OCI-LY3 (cell line): ENCODE results near the gene RBM8A.

Experiments
- H2AFZ ChIP-seq: fragments of 200-600, 300-600 bp; shearing (Covaris generic); 2 replicates; pipeline ENCODE4 v1.6.0; 2014; ENCODE audit warnings: antibody characterized with exemption, low read depth, low read length
- H3K27ac ChIP-seq: fragments of 200-600, 300-600 bp; sonication (generic); 2 replicates; pipeline ENCODE4 v1.5.1; 2014; ENCODE audit warnings: mild to moderate bottlenecking, low read length, moderate library complexity, mixed read lengths
- H3K27me3 ChIP-seq: fragments of 200-600, 300-600 bp; sonication (generic); 2 replicates; pipeline ENCODE4 v1.6.1; 2014; ENCODE audit warnings: low read depth, low read length, mixed read lengths
- H3K36me3 ChIP-seq: fragments of 200-600, 300-600 bp; sonication (generic); replicated peaks from 2 replicates; pipeline ENCODE3; 2014; ENCODE audit warnings: low read depth, low read length, mixed read lengths
- H3K4me1 ChIP-seq: fragments of 300-600, 200-600 bp; sonication (generic); 2 replicates; pipeline ENCODE4 v1.6.1; 2014; ENCODE audit warnings: low read length, mixed read lengths
- H3K4me2 ChIP-seq: fragments of 200-600, 300-600 bp; sonication (generic); 2 replicates; pipeline ENCODE4 v1.6.1; 2014; ENCODE audit warnings: low read length, mixed read lengths
- H3K4me3 ChIP-seq: fragments of 300-600, 200-600 bp; sonication (generic); 2 replicates; pipeline ENCODE4 v1.5.1; 2014; ENCODE audit warnings: antibody characterized with exemption, mild to moderate bottlenecking, low read length, moderate library complexity
- H3K79me2 ChIP-seq: fragments of 300-600, 200-600 bp; shearing (Covaris generic); 2 replicates; pipeline ENCODE4 v1.6.1; 2014; ENCODE audit warnings: mild to moderate bottlenecking, low read length, mixed read lengths
- H3K9ac ChIP-seq: fragments of 300-600, 200-600 bp; shearing (Covaris generic); 2 replicates; pipeline ENCODE4 v1.6.0; 2014; ENCODE audit warnings: mild to moderate bottlenecking, low read length, moderate library complexity
- H3K9me3 ChIP-seq: fragments of 200-600, 300-600 bp; shearing (Covaris generic); 2 replicates; pipeline ENCODE4 v1.6.1; 2014; ENCODE audit warnings: low read length, mixed read lengths; ENCODE audit not compliant: insufficient read depth
- H4K20me1 ChIP-seq: fragments of 200-600, 300-600 bp; sonication (generic); 2 replicates; pipeline ENCODE4 v1.6.1; 2016; ENCODE audit warnings: low read length, mixed read lengths; ENCODE audit not compliant: insufficient read depth
- EZH2phosphoT487 ChIP-seq: fragments of 200-600 bp; shearing (Covaris generic); IDR thresholded peaks from 2 replicates; pipeline ENCODE4 v1.6.1; 2018; ENCODE audit warnings: antibody characterized with exemption, mixed run types, low read depth
- TF ChIP-seq, protein P1 (sequence below): fragments of 200-600, 300-600 bp; sonication (generic); IDR thresholded peaks from 2 replicates; pipeline ENCODE4 v1.5.1; 2014; ENCODE audit warnings: antibody characterized with exemption, low read length, low read depth

RBM8A gene

DNA sequence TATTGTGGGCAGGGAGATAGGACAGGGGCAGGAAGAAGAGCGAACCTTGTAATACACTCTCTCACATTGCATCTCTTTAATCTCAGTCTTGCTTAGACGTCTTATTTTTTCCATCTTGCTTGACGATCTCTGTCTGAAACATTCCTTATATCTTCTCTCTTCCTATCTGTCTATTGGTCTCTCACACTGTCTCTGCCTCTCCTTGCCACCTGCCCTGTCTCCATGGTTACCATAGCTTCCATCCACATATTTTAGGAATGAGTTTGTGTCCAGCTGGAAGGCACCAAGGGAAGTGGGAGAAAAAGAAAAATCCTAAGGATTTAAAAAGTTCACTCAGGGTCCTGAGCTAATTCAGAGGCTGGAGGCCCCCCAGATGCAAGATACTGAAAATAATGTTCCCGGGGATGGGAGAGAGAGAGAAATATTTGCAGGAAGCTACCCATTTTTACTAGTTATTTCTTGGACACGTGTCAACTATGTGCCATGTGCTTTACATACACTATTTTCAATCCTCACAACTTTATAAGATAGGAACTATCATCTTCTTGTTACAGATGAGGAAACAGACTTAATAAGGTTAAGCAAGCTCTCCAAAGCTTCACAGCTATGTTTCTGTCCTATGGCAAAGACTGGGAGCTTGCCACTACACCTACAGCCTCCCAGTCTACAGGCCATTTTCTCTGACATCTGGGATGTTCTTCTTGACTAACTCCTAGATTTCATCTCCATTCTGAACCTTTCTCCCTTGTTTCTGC is 36.2 kb upstream of the RBM8A start:
- peaks cover 33% of the 10 kb centered on the region for H3K4me1 ChIP-seq
- peak overlapping the region; percentile 73 for H3K9ac ChIP-seq
- peaks cover 6% of the 10 kb centered on the region; the same call in 1 of the 2 replicates for H3K9me3 ChIP-seq
- peaks cover 18% of the 10 kb centered on the region for H3K27me3 ChIP-seq
- no peaks in the 10 kb centered on the region for H4K20me1 ChIP-seq
- H3K4me2 ChIP-seq, result peak overlapping the region; percentile 98
- H2AFZ ChIP-seq, result 0 out of 2 replicates have a peak overlapping the region, but pooled peaks have one; percentile 17
- H3K36me3 ChIP-seq, result peaks cover 7% of the 10 kb centered on the region
- H3K79me2 ChIP-seq, result no peaks in the 10 kb centered on the region
- TF ChIP-seq, protein P1, sequence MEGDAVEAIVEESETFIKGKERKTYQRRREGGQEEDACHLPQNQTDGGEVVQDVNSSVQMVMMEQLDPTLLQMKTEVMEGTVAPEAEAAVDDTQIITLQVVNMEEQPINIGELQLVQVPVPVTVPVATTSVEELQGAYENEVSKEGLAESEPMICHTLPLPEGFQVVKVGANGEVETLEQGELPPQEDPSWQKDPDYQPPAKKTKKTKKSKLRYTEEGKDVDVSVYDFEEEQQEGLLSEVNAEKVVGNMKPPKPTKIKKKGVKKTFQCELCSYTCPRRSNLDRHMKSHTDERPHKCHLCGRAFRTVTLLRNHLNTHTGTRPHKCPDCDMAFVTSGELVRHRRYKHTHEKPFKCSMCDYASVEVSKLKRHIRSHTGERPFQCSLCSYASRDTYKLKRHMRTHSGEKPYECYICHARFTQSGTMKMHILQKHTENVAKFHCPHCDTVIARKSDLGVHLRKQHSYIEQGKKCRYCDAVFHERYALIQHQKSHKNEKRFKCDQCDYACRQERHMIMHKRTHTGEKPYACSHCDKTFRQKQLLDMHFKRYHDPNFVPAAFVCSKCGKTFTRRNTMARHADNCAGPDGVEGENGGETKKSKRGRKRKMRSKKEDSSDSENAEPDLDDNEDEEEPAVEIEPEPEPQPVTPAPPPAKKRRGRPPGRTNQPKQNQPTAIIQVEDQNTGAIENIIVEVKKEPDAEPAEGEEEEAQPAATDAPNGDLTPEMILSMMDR, result no peak
- no peak for TF ChIP-seq EZH2phosphoT487
- H3K27ac ChIP-seq, result no peak overlapping the region
- H3K4me3 ChIP-seq, result peak overlapping the region; percentile 81

DNA sequence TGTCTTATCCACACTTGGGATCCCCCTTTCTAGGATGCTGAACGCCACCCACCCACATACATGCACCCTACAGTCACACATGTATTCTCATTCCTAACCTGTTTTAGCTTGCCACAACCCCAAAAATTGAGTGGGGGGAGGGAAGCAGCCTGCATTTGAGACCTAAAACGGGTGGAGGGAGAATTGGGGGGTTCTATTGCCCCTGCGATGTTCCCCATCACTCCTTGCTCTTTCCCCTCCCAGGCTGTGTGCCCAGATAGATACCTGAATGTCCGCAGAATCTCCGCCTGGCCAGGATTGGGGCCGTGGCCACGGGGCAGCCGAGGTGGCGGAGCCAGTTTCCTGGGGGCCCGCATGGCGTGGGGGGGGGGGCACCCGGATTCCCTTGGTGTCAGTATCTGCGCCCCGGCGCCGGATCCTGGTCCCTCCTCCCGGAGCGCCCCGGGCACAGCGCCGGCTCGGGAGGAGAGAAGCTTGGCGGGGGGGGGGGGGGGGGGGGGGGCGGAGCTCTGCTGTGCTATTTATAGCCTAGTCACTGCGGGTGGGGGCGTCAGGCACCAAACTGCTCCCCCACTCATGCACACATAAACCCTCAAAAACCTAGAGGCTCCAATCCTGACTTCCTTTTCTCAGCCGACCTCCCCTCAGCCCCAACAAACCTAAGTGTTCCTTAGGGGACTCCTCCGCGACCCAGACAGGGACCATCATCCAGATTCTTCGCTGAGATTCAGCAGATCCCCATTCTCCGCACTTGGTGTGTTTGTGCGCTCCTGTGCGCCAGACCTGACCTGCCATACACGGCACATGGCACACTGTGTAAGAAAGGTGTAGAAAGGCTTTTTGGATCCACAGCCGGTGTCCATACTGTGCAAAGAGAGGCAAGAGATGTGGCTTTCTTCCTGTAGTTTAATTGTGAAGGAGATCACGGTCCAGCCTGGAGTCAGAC is 35.1 kb upstream of the RBM8A start:
- Histone ChIP-seq H3K9ac (peak overlapping the region; percentile 73), H4K20me1 (no peaks in the 10 kb centered on the region), H3K79me2 (no peaks in the 10 kb centered on the region; the same call in 1 of the 2 replicates), H3K4me3 (peak overlapping the region; percentile 81), H3K4me2 (peak overlapping the region; percentile 98), H3K27ac (no peak overlapping the region), H3K27me3 (peaks cover 18% of the 10 kb centered on the region), H3K4me1 (peaks cover 37% of the 10 kb centered on the region), H3K36me3 (peaks cover 1% of the 10 kb centered on the region), H2AFZ (peak overlapping the region; percentile 87), H3K9me3 (no peaks in the 10 kb centered on the region; the same call in 1 of the 2 replicates)
- TF ChIP-seq EZH2phosphoT487, result no peak
- TF ChIP-seq, protein P1, result no peak

DNA sequence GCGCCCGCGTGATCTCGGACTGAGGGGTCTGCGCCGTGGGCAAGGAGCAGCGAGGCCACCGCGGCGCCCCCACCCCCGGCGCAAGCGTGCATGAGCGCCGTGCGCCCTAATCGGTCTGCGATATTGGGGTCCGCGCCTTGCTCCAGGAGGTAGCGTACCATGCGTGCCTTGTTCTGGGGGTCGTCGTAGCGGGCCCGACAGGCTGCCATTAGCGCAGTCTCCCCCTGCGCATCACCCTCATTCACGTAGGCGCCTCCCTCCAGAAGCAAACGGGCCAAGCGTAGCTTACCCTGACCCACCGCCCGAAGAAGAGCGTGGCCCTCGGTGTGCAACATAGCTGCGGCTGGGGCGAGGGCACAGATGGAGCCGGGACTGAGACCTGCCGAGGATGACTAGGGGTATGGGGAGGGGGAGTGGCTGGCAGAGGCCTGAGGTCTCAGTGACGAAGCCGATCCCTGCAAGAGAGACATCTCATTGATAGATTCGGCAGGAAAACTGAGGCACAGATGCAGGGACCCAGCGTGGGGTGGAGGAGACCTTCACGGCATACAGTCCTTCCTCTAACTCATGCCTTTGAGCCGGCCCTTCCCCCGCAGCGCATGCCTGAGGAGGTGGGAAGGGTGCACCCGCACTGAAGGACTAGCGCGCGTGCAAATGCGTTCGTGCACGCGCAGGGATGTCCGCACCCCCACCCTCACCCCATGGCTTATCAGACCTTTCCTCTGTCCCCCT is 34.3 kb upstream of the RBM8A start:
- H2AFZ ChIP-seq, result peak overlapping the region; percentile 87
- TF ChIP-seq EZH2phosphoT487, result no peak
- TF ChIP-seq, protein P1, result no peak
- no peak overlapping the region for H3K27ac ChIP-seq
- peak overlapping the region; percentile 73 for H3K9ac ChIP-seq
- peaks cover 6% of the 10 kb centered on the region for H3K79me2 ChIP-seq
- peaks cover 42% of the 10 kb centered on the region for H3K4me1 ChIP-seq
- no peaks in the 10 kb centered on the region for H4K20me1 ChIP-seq
- peak overlapping the region; percentile 98 for H3K4me2 ChIP-seq
- no peaks in the 10 kb centered on the region for H3K36me3 ChIP-seq
- no peaks in the 10 kb centered on the region for H3K9me3 ChIP-seq
- peak overlapping the region; percentile 81 for H3K4me3 ChIP-seq
- peaks cover 18% of the 10 kb centered on the region for H3K27me3 ChIP-seq
